Brain pericyte (primary cell): Measurements from ENCODE around the gene ARHGAP18.

Experiments used
- DNase-seq: peaks from one replicate; pipeline ENCODE4 v3.0.0-alpha.2; 2012; ENCODE audit warnings: low read depth, low spot score

The ARHGAP18 gene

DNA sequence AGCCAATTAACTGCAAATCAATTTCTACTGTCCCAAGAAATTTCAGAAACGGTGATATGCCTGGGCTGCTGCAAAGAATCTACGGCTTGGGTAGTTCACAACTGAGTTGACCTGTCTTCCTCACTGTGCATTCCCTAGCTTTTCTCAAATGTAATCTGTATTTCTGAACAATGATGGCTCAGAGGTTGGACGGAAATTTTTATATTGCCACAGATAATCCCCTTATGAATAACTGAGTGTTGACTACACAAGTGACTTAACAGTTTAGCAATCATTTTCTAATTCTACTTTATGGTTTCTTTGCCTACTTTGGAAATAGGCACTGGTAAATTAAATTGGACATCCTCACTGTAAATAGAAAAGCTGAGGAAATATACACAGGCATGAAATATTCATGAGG, 94.5 kb downstream of the ARHGAP18 start:
- DNase-seq = no peak

DNA sequence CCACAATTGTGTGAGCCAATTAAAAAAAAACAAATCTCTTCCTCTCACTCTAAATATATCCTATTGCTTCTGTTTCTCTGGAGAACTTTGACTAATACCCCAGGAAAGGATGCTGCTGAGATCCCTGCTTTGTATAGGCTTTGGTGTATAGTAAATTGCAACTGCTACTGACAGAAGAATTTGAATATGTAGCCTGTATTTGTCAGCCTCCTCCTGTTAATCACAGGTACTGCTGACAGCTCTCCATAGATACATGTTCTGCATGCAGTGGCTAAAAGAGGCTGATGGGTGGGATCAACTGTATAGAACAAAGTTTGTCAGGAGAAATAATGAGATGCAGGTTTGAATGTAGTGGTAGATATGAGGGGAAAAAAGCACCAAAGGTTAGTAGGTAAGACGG, 95.0 kb downstream of the ARHGAP18 start:
- DNase-seq = no peak

DNA sequence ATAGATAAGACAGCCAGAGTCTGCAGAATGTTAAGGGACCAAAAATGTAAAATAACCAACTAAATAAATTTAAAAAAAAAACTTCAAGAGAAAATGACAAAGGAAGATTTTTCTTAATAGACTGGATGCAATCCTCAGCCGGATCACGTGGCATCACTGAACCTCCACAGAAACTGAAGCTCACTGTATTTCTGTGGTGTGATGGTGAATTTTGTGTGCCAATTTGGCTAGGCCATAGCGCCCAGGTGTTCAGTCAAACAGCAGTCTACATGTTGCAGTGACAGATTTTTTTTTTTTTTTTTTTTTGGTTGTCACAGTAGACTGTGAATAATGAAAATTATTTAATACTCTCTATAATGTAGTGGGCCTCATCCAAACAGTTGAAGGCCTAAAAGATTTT, 95.5 kb downstream of the ARHGAP18 start:
- no peak for DNase-seq

DNA sequence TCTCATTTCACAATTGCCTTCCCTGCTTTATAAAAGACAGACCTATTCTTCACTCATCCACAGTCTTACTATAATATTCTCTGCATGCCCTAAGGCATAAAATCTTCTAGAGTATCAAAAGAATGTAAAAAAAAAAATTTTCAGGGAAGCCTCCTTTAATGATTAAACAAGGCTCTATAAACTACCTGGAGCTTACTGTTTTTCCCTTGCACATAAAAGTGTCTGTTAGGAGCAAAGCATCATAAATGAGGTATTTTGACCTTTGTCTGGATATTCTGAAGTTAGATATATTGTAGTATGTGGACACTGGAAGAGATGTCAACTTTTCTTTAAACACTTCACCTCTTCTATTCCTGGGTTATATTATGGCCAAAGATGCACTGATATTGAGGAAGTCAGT, 97.5 kb downstream of the ARHGAP18 start:
- no peak for DNase-seq

DNA sequence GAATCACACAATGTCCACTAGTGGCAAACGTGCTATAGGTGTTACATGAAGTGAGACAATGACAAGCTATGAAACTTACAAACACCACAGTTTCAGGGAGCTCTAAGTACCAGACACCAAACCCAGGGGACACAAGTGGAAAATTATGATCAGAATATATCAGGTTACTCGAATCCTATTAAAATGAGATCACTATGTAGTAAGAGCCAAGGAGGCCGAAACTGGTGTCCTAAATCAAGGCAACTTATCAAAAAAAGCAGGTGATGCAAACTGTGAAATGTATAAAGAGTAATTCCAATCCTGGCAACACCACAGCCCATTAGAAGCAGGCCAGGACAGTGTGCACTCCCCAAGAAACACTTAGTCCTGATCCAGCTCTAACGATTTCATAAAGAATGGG, 100.3 kb downstream of the ARHGAP18 start:
- DNase-seq = no peak

DNA sequence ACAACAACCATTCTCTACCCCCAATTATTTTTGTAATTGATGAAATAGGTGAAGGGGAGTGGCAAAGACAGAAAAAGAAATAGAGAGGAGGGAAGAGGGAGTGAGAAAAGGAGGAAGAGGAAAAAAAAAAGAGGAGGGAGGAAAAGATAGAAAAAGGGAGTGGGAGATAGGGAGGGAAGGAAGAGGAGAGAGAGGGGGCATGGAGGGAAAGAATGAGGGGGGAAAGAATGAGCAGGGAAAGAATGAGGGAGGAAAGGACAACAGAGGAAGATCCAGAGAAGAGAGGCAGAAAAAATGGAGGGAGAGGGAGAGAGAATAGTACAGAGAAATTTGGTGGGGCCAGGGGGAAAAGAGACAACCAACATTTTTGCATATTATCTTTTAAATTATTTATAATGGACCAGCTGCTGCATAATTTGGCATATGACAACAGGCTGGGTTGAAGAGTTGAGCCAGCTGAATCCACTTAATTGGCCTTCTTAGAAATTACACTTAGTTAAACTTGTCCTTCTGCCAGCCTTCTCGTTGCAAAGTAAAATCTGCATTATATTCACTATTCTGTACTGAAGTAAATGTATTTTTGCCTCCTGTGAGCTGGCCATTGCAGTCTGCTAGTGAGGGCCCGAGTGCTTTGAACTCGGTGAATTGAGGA, 101.0 kb downstream of the ARHGAP18 start:
- no peak for DNase-seq

DNA sequence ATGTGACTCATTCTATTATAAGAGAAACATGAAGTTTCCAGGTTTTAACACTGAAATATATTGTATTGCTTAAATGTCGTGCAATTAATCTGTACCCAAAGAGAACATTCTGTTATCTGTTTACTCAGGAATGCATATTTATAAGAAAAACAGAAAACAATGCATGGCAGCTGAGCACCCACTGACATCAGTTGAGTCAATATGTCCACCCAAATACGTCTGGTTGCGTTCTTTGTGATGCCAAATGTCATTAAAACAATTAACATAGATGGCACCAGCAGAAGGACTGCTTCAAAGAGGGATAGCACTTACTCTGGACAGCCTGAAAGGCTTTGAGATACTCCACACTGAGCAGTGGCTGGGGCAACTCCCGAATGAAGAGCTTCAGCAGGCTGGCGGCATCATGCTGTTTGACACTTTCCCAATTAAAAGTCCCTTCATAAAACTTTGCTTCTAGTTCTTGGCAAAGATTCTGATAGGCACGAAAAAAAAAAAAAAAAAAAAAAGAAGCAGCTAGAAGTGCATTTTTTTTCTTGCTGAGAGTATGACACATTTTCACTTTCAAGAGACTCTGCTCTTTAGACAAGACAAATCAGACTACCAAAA, 102.3 kb downstream of the ARHGAP18 start:
- no peak for DNase-seq

DNA sequence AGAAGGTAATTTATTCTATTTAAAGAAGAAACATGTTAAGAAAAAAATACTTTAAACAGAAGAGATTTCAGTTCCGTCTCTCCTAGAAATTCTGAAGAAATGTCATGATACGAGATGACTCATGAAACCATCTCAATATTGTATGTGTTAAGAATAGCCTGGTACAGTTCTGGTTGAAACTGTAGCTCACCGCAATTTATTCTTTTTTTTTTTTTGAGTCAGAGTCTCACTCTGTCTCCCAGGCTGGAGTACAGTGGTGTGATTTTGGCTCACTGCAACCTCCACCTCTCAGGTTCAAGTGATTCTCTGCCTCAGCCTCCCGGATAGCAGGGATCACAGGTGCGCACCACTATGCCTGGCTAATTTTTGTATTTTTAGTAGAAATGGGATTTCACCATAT, 103.3 kb downstream of the ARHGAP18 start:
- DNase-seq = no peak

DNA sequence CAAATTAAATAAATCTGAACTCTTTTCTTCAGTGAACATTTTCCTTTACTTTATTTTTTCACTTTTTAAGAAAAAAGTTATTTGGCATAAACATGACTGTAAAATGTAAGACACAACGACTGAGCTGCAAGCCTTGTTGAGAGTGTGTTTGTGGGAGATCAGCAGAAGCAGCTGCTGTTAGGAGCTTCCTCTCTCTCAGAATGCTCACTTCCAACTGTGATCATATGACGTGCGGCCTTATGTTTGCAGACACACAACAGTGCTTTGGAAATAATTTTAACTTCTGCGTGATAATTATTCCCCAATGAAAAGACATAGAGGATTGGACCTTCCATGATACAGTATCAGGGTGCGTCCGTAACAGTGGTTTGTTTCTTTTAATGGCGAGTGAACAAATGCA, 104.0 kb downstream of the ARHGAP18 start:
- no peak for DNase-seq

DNA sequence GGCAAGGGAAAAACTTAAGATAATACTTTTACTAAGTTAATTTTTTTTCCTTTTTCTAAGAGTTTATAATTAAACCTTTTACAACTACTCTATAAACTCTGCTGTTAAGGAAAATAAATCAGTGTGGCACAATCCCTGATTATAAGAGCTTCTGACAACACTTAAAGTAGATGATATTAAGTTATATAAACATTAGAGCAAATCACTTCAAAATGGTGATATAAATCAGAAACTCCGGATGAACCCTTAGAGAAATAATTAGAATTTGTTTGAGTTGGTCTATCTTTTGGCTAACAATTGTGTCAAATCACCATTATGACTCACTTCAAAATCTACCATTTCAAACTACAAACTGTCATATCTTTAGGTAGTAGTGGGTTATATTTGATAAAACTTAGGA, 104.9 kb downstream of the ARHGAP18 start:
- no peak for DNase-seq

DNA sequence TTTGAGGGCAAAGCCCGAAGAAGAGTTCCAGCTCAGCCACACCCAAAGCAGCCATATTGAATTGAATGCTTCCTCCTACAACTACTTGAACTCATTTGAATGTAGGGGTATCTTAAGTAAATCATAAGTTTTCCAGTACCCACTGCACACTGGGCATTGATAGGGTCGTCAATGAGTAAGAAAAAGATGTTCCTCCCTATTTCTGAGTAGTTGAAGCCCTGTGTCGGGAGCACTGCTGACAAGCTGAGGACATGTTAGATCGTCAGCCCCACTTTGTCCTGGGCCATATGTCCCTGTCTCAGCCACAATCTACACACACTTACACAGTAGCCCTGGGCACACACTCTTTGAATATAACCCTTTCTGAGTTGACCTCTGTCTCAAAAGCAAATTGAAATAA, 105.7 kb downstream of the ARHGAP18 start:
- no peak for DNase-seq

DNA sequence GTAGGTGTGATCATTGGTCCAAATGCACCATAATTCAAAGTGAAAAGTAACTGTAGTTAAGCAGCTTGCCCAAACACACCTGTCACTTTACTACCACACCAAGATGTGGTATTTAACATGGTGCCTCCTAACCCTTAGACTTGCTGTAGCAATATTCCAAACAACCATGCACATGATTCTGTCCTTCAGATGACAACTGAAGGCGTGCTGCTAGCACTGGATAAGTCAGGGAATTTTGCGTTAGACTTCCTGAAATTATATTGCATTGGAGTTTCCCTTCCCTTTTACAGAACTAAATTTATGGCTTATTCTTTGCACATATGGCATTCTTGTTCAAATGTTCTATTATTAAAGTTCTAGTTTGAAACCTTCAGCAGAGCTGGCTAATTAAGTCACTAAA, 106.2 kb downstream of the ARHGAP18 start:
- no peak for DNase-seq

DNA sequence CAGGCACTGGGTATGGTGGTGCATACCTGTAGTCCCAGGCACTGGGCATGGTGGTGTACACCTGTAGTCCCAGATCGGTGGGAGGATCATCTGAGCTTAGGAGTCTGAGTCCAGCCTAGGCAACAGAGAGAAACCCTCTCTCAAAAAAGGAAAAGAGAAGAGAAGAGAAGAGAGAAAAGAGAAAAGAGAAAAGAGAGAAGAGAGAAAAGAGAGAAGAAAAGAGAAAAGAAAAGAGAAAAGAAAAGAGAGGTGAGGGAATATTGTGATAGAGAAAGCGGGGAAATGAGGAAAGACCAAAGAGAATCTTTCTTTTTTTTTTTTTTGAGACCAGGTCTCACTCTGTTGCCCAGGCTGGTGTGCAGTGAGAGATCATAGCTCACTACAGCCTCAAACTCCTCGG, 108.7 kb downstream of the ARHGAP18 start:
- no peak for DNase-seq

DNA sequence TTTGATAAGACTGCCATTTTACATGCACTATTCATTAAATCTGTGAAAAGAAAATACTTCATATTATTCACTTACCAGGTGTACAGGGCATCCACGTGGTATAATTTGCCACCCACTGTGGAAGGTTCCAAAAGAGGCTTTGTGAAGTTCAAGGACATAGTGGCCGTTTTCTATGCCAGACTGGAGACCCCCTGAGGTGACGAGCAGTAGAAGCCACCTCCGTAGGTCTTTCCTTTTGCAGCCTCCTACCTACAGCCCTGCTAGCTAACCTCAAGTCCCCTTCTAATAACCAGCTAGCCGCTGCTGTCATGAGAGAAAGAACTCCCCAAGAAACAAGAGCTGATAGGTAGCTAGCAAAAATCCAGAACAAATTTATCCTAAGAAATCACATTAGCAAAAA, 110.5 kb downstream of the ARHGAP18 start:
- DNase-seq = no peak

DNA sequence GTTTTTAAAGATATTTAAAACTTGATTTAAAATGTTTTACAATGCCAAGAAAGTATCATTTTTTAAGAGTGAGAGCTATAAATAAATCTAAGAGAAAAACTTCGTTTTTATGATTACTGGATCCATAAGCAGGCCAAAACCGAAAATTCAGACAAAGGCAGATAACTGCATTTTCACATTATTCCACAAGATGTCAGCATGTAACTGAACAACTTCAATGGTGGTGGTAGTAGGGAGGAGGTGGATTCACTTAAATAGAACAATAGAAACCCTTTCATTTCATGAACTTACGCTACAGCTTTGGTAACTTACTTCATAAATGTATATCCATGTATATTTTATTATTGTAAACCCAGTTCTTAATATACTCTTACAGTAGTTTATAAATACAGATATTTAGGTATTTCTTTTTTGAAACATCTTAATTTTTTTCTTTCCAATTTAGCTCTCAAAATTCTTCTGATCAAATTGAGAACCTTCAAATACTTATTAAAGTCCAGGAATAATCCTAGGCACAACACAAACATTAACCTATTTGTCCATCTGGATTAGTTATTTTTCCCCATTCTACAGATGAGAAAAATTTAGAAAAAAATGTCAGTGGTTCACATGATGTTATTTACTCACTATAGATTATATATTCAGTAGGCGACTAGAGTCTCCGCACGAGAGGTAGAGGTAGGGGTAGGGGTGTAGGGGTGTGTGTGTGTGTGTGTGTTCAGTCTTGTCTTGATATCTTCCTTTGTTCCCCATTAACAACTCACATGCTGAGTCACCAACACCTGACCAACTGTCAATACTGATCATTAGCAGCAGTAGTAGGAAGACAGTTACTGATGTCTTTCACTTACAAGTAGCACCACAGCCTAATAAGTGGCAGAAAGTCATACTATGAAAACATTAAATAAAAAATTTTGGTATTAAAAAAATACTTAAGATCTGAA, 111.5 kb downstream of the ARHGAP18 start:
- DNase-seq = peak; percentile 71

DNA sequence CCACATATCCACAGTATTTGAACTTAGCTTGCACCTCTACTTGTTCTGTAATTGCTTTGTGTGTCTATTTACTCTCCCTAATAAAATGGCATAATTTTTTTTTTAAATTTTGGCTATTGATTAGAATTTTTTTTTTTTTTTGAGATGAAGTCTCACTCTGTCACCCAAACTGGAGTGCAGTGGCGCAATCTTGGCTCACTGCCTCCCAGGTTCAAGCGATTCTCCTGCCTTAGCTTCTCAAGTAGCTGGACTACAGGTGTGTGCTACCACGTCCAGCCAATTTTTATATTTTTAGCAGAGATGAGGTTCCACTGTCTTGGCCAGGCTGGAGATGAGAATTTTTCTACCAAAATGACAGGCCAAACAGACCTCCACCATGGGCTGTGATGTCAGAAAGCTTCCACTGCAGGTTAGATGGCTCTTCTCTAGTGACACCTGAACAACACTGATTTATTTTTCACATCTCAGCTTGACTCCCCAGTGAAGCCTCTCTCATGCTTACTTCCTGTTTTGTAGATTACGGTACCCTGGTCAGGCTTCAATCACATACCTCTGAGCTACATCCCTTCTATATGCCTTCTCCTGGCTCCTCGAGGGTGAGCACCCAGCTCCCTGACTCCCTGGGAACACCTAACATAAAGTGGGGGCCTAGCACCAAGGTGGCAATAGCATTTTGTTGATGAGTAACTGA, 112.8 kb downstream of the ARHGAP18 start:
- no peak for DNase-seq

DNA sequence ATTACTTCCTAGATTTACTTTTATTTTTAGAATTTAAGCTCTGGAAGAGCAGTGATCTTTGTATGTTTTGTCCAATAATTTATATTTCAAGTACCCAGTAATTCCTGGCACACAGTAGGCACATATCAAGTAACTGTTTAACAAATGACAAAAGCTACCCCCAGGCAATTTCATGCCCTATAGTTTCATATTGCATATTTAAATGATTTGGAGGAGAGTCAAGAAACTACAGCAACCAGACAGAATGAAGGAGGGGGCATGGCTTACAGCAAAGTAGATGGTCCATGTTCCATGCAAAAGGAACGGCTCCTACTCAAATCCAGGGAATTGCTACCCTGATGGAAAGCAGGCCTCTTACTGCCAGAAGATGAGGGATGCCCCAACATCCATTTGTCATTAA, 113.5 kb downstream of the ARHGAP18 start:
- DNase-seq = no peak

DNA sequence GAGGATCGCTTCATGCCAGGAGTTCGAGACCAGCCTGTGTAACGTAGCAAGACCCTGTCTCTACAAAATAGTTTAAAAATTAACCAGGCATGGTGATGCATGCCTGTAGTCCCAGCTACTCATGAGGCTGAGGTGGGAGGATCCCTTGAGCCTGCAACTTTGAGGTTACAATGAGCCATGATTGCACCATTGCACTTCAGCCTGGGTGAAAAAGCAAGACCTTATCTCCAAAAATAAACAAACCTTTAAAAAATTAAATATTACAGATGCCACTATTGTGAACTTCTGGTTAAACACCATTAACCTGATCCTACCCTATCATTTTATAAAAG, 116.8 kb downstream of the ARHGAP18 start:
- no peak for DNase-seq

DNA sequence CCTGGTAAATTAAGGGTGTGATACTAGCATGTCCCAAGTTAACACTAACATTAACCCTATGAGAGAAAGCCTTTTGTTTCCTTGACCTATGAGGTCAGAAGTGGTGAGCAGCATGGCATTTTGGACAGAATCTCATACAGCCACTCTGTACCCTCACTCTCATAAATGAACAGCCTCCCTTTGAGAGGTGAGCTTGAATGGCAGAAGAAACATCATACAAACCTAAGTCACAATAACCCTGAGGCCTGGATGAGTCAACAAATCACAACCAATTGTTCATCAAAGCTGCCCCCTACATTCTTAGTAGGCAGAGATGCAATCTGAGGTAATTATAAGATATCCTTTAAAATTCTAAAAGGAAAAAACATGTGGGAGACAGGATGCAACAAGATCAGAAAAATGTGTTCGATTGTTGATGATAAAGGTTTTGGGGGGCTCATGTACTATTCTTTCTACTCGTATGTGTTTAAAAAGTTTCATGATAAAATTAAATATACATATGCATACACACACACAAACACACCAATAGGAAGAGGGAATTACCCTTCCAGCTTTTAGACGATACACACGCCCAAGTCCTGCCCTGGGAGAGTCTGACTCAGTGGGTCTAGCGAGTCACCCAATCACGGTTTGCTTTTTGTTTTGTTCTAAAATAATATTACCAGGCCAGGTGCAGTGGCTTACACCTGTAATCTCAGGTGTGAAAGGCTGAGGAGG, 117.3 kb downstream of the ARHGAP18 start:
- DNase-seq = no peak

DNA sequence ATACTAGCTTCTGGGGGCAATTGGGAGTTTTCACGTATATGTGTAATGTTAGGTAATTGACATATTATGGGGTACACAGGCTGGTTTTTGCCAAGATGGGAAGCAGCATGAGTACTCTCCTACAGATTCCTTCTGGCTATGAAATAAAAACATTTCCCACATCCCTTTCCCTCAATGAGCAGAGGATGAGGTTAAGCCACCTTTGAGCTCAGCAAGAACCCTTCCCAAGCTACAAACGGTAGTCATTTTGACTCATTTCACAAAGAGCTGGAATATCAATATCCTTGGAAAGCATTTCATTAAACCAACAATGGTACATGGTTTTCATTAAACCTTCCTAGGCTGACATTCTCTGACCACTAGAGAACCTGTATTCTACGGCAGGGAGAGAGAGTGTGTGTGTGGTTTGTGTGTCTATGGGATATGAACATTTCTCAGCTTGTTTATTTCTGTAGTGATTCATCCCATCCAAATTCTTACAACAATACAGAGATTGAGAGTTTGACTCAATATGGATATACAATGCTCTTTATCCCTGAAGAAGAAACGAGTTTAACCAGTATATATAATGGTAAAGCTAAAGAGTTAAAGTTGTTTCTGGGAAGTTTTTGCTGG, 119.5 kb downstream of the ARHGAP18 start:
- peak; percentile 90 for DNase-seq

DNA sequence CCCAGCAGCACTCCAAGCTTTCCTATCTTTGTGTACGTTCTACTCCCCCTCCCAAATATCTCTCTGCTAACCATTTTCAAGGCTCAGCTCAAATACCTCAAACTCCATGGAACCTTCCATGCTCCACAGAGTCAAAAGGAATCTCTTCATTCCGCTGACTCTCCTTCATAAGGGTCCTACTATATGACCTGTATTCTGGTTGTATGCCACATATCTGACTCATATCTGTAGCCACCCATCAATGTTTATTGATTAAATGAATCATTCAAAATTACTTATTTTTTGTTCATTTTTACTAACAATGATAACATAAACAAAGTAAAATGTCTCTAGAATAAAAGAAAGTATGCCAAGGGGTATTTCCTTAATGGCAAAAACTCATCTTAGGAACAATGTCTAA, 123.2 kb downstream of the ARHGAP18 start:
- no peak for DNase-seq
